ENCODE results near the gene GOLIM4.
A peak's percentile ranks its signal among the peaks of the same experiment; 100 is the strongest.

Gene GOLIM4

GRCh38 chr3:168097381-168097780 lies 1.7 kb upstream of the GOLIM4 start:
- no peak for DNase-seq (ENCODE audit: low read depth in 1 of 2, low spot score in 1 of 2)

GRCh38 chr3:168096210-168096652 lies 507 bp upstream of the GOLIM4 start:
- DNase-seq (ENCODE audit: low read depth in 1 of 2, low spot score in 1 of 2): peak in 1 of 2 donors; percentile 0

GRCh38 chr3:168094877-168095610 lies 680 bp downstream of the GOLIM4 start:
- peak in 1 of 2 donors; percentile 2 for DNase-seq (ENCODE audit: low read depth in 1 of 2, low spot score in 1 of 2)

GRCh38 chr3:168094580-168094876 lies 1.2 kb downstream of the GOLIM4 start:
- no peak for DNase-seq (ENCODE audit: low read depth in 1 of 2, low spot score in 1 of 2)

DNA sequence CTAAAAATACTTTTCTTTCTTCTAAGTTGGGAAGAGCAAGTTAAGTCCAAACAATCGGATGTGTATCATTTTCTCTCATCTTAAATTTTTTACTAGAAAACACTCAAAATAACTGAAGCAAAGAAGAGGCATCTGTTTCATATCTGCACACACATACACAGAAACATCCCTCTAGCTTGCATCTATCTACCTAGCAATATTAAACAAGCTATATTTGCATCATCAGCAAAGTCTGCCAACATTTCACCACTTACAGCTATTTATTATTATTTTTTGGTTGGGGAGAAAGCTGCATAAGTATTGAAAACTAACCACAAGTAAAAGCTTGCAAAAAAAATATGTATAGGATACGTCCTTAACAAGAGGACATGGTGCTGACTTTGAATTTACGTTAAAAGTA lies 1.9 kb downstream of the GOLIM4 start:
- DNase-seq (ENCODE audit: low read depth in 1 of 2, low spot score in 1 of 2): no peak

GRCh38 chr3:168093229-168093628 lies 2.5 kb downstream of the GOLIM4 start:
- DNase-seq (ENCODE audit: low read depth in 1 of 2, low spot score in 1 of 2): no peak

DNA sequence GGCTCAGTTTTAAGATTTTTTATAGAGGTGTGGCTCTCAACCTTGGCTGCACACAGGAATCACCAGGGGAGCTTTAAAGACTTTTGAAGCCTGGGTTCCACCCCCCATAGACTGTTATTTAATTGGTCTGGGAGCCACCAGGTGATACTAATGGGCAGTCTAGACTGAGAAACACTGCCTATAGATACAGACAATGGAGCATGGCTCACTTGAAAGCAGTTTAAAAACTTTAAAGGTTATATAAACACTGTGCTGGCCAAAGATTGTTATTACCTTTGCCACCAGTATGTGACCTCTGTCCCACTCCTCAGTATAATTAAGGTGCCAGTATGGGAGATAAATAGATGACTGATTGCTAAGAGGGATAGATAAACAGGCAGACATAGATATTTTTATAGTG lies 3.8 kb downstream of the GOLIM4 start:
- no peak for DNase-seq (ENCODE audit: low read depth in 1 of 2, low spot score in 1 of 2)

- no peak for DNase-seq (ENCODE audit: low read depth in 1 of 2, low spot score in 1 of 2)
Observed at GRCh38 chr3:168091302-168091858, 4.3 kb downstream of the GOLIM4 start.

DNA sequence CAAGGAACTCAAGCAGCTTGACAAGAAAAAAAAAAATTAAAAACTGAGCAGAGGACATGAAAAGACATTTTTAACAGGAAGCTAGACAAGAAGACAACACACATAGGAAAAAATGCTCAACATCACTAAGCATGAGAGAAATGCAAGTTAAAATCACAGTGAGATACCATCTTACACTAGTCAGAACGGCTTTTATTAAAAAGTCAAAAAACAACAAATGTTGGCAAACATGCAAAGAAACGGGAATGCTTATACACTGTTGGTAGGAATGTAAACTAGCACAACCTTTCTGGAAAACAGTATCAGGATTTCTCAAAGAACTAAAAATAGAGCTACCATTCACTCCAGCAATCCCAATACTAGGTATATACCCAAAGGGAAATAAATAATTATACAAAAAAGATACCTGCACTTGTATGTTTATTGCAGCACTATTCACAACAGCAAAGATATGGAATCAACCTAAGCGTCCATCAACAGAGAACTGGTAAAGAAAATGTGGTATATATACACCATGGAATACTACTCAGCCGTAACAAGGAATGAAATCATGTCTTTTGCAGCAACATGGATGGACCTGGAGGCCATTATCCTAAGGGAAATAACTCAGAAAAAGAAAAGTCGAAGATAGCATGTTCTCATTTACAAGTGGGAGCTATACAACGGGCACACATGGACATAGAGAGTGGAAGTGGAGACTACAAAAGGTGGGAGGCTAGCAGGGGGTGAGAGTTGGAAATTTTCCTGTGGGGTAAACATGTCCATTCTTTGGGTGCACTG lies 5.2 kb downstream of the GOLIM4 start:
- no peak for DNase-seq (ENCODE audit: low read depth in 1 of 2, low spot score in 1 of 2)

- no peak for DNase-seq (ENCODE audit: low read depth in 1 of 2, low spot score in 1 of 2)
Observed at GRCh38 chr3:168089179-168089771, 6.4 kb downstream of the GOLIM4 start.

- DNase-seq (ENCODE audit: low read depth in 1 of 2, low spot score in 1 of 2): no peak
Observed at GRCh38 chr3:168088106-168088720, 7.5 kb downstream of the GOLIM4 start.

GRCh38 chr3:168087539-168087938 lies 8.2 kb downstream of the GOLIM4 start:
- no peak for DNase-seq (ENCODE audit: low read depth in 1 of 2, low spot score in 1 of 2)

DNA sequence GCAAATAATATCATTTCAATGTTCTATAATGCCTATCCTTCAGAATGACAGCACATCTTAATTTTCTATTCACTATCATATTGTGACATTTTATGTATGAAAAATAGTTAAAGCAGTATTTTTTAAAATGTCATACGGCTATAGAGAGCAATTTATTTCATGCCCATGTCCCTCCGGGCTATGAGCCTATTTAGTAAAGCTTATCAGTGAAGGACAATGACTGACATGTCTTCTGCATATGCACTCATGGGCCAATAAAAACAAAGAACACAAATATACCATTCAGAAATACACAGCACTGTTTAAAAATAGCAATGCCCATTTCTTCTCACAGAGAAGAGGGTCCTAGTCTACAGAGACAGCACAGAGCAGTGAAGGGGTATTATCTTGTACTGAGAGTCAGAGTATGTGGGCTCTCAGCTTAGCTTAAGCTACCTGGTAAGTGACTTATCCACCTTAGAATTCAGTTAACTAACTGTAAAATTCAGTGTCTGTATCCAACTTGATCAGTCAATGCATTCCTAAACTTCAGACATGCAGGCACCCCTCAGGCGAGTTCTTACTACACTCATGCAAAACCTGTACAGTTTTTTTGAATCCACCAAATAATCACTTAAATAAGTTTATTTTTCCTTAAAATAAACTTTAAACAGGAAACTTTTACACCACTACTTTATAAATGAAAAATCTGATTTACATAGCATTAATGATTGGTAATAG lies 9.0 kb downstream of the GOLIM4 start:
- DNase-seq (ENCODE audit: low read depth in 1 of 2, low spot score in 1 of 2): no peak

GRCh38 chr3:168085491-168086119 lies 10.1 kb downstream of the GOLIM4 start:
- DNase-seq (ENCODE audit: low read depth in 1 of 2, low spot score in 1 of 2): no peak

GRCh38 chr3:168083906-168084305 lies 11.8 kb downstream of the GOLIM4 start:
- no peak for DNase-seq (ENCODE audit: low read depth in 1 of 2, low spot score in 1 of 2)

GRCh38 chr3:168081856-168082255 lies 13.9 kb downstream of the GOLIM4 start:
- DNase-seq (ENCODE audit: low read depth in 1 of 2, low spot score in 1 of 2): no peak

DNA sequence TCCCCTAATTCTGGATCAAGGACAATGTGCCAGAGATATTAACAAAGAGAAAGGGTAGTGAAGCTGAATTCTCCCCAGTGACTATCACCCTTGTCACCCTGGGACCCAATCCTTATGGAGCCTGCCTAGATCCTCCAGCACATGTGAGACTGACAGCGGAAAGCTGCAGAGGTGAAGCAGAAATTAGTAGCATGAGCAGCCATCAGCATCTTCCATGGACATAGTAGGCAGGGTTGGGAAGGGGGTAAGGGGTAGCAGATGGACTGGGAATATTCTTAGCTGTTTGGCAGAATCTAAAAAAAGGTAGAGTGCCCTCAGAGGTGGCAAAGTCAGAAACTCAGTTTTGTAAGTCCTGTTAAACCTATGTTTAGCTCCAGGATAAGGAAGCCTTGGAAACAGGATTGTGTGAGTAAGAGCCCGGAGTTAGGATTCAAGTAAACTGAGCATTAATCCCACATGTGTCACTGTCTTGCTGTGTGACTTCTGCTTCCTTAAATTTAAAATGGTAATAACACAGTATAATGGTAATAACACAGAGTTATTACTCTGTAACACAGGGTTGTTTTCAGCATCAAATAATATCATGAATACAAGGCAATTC lies 14.5 kb downstream of the GOLIM4 start:
- DNase-seq (ENCODE audit: low read depth in 1 of 2, low spot score in 1 of 2): no peak

DNA sequence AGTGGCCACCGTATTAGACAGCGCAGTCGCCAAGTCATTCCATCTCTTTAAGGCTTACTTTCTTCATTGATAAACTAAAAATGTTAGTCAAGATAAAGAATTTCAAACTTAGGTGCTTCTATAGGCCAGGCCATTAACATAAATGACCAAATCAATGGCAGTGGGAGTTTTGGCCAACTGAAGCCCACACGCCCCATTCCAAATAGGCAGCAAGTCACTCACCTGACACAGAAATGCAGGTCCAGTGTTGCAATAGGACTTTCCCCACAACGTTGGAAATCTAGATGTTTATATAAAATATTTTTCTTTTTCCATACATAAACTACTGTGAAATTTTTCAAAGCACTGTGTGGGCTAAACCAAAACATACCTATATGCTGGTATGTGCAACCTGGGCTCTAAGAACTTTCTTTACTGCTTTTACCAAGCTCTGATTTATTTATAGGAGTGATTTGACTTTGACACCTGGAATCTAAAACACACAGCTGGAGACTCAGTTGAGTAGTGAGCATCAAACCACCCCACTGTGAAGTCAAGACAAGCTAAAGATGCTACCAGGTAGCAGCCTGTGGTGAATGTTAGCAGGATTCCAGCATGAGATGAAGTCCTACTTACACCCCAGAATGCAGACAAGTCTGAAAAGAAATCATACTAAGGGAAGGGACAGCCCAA lies 15.1 kb downstream of the GOLIM4 start:
- no peak for DNase-seq (ENCODE audit: low read depth in 1 of 2, low spot score in 1 of 2)

- DNase-seq (ENCODE audit: low read depth in 1 of 2, low spot score in 1 of 2): no peak
Observed at GRCh38 chr3:168080022-168080421, 15.7 kb downstream of the GOLIM4 start.
